OCI-LY7 (cell line): ENCODE data around the gene C14orf93.

Source experiments
- CTCF ChIP-seq: fragments of 200-600 bp; sonication (generic); conservative IDR thresholded peaks from 2 replicates; pipeline ENCODE4 v1.5.1; 2014; ENCODE audit warnings: mild to moderate bottlenecking, antibody characterized with exemption, low read length, moderate library complexity, mixed read lengths
- EZH2phosphoT487 ChIP-seq: fragments of 200-600 bp; sonication (generic); IDR thresholded peaks from 2 replicates; pipeline ENCODE4 v1.6.1; 2018; ENCODE audit warnings: low read depth, borderline replicate concordance, mild to moderate bottlenecking, mixed run types, antibody characterized with exemption, low read length, moderate library complexity, mixed read lengths

- no peak for TF ChIP-seq CTCF
- no peak for TF ChIP-seq EZH2phosphoT487
Measured at GRCh38 chr14:22982477-22983245, 27.3 kb downstream of the C14orf93 start, which contains the start of gene AJUBA.
